D341Med (cell line): ENCODE results near the gene ADTRP.

Experiments used
- DNase-seq: peaks from one replicate; pipeline ENCODE4 v3.0.0; 2012; ENCODE audit warnings: low spot score

The ADTRP gene

DNA sequence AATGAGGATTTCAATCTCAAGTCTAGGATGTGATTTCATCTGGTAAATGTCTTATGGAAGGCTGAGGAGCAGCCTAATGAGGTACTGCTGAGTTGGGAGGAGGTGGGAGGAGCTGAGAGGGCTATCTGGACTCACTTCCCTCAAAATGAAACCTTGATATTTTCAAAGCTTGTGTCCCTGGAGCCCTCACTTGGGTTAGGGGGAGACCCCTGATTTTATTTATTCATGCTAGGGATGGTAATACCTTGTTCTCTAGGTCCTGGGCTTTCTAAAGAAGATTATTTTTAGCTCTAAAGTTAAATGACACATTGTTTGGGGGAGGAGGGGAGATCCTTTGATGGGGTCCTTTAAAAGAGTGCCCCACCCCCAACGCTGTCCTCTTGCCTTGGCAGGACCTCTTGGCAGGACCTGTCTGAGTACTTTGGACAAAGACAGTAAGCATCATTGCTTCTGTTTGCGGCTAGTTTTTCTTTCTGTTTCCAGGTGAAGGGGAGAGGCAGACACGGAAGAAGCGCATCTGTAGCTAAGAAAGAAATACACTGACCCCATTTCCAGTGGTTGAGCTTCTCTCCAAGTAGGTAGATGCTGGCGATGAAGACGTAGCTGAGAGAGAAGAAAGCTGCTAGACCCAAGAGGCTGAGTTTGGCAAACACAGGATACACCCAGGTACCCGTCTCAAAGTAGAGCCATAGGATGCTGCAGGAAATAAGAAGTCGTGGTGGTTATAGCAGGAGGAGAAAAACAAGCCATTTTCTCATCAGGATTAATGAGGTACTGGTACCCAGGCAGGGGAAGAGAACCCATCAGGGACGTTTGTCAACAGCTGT, 55.6 kb downstream of the ADTRP start:
- DNase-seq = no peak

DNA sequence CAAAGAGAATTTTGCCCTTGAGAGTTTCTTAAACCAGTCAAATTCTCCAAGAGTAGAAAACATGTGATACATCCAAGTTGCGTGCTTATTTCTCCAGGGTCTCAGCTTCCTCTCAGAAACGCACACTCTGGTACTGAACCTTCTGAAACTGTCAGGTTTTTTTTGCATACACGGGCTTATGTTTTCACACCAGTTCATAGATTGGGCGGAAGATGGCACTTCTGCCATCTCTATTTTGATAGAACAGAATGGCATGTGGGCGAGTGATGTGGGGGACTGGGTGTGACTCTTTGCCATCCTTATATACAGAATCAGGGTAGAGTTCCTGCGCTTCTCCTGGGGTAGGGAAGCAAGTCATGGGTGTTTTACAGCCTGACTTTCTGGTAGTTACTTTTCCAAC, 56.4 kb downstream of the ADTRP start:
- DNase-seq = no peak

DNA sequence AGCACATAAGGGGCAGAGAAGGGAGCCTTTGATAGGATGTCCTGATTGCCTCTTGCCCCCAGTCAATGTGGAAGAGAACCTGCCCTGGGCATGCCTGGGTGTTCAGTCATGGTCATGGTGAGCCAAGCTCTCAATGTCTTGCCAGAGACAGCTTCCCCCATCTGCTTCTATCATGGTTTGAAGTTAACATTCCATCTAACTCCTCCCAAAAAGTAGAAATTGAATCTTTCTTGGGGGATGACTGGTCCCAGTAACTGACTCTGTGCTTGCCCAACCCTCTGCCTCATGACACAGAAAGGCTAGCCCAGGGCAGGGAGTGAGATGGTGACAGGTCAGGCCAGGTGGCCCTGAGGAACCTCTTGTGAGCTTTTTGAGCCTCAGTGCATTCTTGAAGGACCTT, 60.1 kb downstream of the ADTRP start:
- no peak for DNase-seq

DNA sequence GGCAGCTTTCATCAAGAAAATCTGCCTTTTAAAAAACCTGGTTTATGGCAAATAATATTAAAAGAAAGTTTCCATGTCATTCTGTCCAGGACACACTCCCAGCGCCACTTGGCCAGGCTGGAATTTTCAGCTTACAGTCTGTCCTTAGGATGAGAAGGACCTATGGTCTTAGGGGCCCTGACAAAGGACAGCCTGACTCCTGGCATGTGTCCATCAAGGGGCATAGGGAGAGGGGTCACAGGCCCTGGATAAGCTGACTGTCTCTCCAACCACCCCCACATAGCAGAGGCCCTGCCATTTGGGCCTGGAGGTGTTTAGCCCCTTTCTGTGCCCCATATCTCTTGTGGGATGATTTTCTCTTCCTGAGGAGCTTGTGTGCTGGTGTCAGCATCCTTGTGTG, 60.6 kb downstream of the ADTRP start:
- DNase-seq = no peak

DNA sequence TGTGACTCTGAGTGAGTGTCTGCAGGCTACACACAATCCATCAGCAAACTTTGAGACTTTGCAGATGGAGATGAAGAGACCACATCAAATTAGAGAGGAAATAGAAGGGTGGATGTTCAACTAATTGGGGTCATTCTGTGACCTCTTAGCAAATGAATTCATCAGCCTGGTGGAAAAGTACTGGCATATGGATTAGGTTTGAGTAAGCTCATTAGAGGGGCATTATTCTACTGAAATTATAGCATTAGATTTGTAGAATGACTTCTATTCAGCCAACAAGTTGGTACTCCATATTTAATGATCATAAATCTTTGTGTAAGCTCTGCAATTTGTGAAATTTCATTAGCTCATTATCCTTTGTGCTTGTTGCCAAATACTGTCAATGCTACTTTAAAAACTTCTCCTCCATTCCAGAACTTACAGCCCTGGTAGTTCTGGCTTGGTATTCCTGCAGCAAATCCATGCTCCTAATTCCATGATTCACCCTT, 63.8 kb downstream of the ADTRP start:
- no peak for DNase-seq

DNA sequence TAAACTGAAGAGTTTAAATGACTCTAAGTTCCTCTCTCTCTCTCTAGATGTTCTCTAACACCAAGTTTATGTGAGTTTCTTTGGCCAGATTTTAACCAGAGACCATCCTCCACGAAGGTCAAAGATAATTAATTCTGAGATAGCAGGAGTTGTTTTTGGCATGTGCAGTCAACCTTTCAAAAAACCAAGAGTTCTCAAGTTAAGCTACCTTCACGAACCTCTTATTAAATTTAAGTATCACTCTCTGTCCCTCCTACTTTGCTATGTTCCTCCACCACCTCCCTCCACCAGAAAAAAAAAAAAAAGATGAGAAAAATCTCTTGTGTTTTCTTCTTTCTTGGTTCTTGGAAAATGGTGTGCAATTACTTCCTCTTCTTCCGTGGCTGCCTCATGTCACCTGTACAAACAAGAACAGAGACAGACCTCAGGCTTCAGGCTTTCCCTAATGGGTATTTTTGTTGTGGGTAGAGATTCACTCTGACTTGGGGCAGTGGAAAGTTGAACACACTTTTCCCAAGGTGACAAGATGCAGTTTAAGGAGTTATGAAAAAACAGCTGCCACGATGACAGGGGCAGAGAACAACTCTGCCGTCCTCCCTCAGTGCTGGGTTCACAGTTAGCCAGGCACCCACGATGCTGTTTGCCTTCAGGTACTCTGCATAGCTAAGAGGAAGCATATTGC, 64.3 kb downstream of the ADTRP start:
- DNase-seq = no peak

DNA sequence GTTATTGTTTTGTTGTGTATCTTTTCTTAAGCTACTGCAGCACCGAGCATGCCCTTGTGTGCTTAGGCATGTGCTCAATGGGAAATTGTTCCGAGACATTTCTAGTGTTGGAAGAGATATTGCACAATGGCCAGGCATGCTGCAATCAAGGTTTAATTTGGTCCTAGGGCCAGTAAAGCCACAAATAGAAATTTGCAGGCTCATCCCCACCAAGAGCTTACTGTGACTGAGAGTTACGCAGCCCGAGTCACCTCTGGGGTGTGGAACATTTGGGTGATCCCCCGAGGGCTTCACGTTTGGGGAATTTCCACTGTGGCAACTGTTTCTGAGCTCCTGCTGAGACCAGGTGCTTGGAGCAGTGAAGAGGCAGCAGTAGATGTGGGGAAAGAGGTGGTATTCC, 65.8 kb downstream of the ADTRP start:
- no peak for DNase-seq

DNA sequence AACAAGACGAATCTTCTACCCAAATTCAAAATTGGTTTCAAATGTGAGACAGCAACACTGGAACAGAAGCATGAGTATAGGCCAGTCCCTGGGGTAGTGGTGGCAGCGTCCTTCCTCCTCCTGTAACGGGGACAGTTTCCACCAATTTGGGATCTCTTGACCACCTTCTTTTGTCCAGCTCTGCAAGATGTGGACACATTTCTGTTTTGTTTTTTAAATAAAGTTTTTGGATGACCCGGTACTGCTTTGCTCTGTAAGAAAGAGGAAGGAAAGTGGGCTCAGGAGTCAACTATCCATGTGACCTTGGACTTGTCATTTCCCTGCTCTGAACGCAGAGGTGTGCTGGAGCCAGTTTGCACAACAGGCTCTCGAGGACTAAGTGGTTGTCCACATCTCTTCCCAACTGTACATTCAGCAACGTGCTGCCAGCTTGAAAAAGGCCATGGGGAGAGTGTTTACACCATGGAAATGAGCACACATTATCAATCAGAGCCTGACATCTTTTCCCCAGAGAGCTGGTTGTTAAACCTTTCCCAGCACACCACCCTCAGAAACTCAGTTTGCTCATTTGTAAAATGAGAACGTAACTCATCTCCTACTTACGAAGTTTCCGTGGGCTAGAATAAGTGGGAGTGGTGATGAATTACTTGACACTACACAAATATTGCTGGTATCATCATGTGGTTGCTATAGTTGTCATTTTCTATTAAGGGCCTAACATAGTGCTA, 66.5 kb downstream of the ADTRP start:
- DNase-seq = no peak

DNA sequence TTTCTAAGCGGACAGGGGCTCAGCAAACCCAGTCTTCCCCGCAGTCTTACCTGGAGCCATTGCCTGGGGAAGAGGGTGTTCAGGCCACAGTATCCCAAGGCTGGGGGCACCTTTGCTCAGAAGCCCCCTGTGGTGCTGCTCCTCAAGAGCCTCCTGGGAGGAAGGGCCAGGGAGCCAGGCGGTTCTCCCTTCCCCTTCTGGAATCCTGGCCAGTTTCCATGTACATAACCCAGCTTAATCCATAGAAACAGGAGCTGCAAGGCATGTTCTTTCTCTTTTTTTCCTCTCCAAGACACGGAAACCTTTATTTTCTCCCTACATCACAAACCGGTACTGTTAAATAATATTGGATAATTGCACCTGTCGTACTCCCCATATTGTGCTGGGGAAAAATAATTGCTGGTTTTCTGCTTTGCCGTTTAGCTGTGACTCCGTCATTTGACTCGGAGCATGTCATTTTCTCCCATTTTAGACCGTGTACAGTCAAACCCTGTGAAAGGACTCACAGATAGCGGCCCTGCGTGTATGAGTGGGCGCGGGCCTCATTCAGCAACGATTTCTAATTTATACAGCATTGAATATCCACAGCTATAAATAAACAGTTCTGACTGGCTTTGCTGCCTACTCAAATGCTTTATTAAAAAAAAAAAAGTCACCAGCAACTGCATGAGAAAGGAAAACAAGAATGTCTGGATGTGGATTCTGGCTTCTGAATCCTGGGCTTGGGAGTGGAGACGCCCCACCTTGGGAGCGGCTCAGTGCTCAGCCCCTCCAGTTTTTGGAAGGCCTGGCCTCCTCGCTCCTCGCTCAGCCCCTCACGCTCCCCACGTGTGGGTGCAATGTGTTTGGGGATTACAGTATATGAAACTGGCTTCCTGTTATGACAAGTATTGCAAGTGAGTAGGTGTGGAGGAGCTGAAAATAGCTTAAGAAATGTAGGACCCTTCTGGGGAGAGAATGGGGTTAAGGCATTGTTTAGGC, 67.3 kb downstream of the ADTRP start:
- DNase-seq = no peak

DNA sequence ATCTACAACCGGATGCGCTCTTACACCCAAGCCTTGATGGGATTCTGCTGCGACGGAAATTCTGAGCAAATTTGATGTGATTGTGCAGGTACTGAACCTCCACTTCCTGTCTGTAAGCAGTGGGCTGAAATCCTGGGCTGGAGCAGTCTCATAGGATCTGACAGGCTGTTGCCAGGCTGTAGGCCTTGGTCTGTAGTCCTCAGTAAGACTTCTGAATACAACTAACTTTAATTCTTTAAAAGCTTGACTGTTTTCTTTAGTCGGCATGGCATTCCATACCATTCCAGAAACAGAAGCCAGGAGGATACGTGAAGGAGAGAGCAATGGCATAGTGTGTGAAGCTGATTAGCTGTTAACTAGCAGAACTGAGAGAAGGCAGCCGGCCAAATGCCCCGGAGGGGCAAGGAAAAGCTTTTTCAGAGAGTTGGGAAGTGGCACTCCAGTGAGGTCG, 68.3 kb downstream of the ADTRP start:
- DNase-seq = no peak

DNA sequence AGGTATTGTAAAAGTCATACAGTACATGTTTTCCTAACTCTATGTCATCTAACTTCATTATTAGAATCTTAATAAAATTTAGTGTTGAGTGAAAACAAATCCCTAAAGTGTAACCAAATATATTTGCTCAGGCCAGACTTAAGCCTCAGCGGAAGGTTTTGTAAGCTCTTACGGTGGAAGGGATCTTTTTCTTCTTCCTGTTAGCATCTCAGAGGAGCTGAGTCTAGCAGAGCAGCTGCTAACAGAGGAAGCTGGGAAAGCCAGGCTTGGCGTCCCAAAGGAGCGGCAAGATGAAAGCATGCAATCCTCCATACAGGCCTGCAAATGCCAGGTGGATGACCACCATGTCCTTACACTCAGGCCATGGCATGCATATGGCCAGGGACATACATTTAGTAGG, 72.4 kb downstream of the ADTRP start:
- DNase-seq = no peak

DNA sequence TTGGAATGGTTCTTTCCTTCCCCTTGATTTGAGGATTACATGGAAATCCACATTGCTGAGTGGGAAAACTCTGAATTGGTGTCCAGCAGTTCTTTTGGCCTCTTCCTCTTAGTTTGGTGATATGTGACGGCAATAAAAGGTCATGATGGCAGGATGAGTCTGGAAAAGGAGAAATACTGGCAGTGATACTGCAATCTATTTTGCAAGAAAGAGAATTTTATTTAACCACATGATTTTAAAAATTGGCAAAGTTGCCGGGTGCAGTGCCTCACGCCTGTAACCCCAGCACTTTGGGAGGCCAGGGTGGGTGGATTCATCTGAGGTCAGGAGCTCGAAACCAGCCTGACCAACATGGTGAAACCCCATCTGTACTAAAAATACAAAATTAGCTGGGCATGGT, 73.1 kb downstream of the ADTRP start:
- DNase-seq = no peak

DNA sequence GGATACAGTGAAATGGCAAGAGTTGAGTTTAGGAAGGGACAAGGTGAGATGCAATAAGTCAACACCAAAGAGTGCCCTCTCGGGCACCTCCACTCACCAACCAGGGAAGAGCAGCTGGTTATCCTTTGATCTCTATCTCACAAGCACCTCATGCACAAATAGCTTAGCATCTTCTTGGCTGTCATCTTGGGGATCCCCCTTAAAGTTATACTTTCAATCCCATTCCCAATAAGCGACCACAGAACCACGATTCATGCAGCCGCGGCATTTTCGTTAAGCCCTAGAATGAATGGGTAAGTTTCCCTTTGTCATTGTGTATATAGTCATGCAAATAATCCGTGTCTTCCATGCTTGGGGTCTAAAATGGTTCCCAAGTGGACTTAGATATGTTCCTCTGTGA, 73.5 kb downstream of the ADTRP start:
- no peak for DNase-seq

DNA sequence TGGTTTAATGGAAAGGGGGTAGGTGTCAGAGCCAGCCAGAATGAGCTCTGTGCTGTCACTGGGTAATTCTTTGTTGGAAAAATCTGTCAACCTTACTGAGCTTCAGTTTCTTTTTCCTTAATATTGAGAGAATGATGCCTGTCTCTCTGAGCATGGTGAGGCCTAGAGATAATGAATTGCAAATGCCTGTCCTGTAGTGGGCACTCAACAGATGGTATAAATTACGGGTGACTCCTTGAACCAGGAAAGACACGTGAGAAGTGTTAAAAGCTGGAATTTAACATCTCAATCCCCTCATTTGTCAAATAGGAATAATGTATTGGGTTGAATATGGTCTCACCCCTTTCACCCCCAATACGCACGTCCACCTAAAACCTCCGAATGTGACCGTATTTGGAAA, 74.9 kb downstream of the ADTRP start:
- no peak for DNase-seq

DNA sequence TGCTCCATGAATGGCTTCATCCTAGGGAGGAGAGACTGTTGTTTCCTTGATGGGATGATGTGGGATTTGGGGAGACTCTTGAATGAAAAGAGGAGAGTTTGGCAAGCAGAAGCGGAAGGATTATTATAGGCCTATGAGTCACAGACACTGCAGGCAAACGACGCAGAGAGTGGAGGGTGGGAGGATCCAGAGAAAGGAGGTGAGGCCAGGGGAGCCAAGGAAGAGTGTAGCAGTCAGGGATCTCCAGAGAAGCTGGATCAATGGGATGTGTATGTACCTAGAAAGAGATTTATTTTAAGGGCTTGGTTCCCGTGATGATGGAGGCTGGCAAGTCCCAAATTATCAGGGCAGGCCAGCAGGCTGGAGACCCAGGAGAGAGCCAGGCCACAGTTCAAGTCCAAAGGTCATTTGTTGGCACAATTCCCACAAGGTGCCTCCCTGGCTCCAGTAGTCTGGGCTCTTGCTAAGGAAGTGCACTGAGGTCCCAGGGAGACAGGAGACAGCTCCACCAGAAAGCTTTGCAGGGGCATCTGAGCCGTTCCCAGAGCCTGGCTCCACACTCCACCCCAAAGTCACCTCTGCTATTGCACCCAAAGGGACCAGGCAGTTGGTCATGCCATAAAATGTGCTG, 76.0 kb downstream of the ADTRP start:
- no peak for DNase-seq

DNA sequence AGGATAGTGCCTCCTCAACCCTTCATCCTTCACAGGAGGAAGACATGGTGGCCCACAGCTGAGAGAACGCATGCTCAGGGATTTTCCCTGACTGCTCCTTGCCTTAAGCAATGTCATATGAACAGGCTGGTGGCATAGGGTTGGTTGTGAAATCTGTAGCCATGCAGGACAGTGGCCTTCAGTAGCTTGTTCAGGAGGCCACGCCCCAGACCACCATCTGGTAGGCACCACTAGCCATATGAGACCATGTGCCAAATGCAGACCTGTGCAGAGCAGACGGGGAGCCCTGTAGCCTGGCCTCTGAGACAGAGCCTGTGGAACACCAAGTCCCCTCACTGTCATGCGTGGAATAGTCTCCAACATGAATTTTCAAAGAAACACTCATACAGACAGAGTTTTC, 76.5 kb downstream of the ADTRP start:
- DNase-seq = no peak

DNA sequence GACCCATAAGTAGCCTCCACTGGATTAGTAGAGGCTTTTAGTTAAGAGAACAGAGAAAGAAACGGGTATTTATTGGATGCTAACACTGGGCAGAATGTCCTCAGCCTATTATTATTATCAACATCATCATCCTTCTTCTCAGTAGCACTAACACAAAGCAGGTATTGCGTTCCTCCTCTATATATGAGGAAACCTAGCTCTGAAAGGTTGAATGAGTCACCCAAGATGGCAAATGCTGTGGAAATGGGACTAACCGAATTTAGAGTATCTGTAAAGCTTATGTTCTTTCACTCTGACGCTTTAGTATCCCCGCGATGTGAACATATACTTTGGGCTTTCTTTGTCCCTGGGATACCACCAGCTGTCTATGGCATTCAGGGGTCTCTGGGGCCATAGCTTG, 77.0 kb downstream of the ADTRP start:
- no peak for DNase-seq

DNA sequence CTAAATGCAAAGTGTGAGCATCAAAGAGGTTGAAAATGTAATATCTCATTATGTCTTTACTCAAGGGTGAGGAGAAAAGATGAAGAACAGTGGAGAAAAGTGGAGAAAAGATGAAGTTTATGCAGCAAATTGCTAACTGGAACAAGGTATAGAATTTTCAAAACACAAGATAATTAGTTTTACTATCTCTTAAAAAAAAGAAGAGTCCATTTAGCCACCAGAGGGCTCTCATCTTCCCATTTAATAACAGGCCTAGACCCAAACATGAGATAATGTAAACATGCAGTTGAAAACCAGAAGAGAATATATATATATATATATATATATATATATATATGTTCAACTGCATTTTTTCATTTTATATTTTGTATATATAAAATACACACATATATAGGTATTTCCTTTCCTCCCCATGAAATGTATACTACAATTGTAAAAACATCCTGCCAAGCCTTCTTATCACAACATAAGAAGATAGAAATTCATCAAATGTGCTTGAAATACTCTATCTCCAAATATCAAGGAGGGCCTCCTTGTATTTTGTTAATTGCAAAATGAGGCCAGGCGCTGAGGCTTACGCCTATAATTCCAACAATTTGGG, 78.4 kb downstream of the ADTRP start:
- no peak for DNase-seq

DNA sequence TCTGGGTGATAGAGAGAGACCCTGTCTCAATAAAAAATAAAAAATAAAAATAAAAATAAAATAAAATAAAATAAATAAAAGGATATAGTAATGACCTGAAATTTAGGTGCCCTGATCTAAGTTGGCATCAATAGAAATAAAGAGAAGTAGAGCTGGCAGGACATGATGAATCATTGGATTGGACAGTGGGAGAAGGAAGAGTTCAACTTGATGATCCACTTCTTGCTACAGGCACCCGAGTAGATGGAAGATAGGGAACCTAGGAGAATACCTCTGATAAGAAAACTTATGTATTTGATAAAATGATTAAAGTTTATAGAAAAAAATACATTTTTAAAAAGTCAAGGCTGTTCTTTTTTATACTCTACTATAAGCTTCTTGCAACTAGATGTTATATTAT, 79.0 kb downstream of the ADTRP start:
- no peak for DNase-seq

DNA sequence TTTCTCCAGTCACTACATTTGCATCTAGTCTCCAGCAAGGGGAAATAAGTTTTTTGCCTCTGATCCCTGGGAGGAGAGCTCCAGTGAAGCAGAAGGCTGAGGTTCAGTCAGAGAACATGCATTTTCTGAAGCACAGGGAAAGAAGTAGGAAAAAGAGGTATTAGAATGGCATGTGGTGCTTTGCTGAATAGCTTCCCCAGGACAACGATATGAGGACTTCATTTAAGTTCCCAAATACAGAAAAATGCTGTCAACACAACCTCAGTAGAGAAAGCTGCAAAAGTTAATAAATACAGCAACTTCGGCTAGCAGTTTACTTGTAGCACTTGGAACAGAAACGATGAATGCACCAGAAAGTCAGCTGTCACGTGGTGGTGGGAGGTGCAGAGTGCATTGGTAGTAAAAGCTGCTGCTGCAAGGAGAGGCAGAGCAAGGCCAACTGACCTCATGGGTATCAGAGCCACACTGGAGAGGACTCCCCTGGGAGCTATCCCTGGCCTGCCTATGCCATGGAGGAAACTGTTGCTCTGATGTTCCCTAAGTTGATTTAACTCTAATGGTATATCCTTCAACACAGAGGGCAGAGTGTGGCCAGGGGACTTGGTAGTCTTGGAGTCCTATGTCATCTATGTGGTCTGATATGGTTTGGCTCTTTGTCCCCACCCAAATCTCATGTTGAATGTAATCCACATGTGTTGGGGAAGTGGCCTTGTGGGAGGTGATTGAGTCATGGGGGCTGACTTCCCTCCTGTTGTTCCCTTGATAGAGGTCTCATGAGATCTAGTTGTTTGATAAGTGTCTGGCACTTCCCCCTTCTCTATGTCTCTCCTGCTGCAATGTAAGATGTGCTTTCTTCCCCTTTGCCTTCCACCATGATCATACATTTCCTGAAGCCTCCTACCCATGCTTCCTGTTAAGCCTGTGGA, 85.9 kb downstream of the ADTRP start:
- no peak for DNase-seq
